ENCODE measurements around the gene DPEP2NB.

- TF ChIP-seq POLR2A (IDR thresholded peaks at IDR 0.05) (no peak), CTCF (IDR thresholded peaks at IDR 0.05) (no peak), POLR2AphosphoS5 (IDR thresholded peaks at IDR 0.05) (no peak)
Observed at GRCh38 chr16:67990018-67990386, 25.7 kb downstream of the DPEP2NB start.
